Measurements from ENCODE around the gene DCTN5. TPM values are rescaled to one million over a fixed set of nuclear protein-coding genes. Genes with fewer than 3 reads are reported as not detected.

Gene DCTN5
- total RNA-seq, 2 donors from 2014 or later: 23.5 to 38.3 TPM

- no peaks in the 10 kb centered on the region for H3K9me3 ChIP-seq
- H3K4me1 ChIP-seq (ENCODE audit: control insufficient read depth in 1 of 2, low read depth in 2 of 2): peaks cover 3 to 8% of the 10 kb centered on the region in 2 donors
- H3K27ac ChIP-seq: no peak overlapping the region
- peaks cover 10% of the 10 kb centered on the region for H3K36me3 ChIP-seq
- DNase-seq (ENCODE audit: low spot score) (no peak), ATAC-seq (ENCODE audit: insufficient number of reproducible peaks, low FRiP score, low read depth) (no peak)
- peak overlapping the region; percentile 60 for H3K4me3 ChIP-seq
- no peaks in the 10 kb centered on the region for H3K27me3 ChIP-seq (replicated peaks; ENCODE audit: insufficient read depth)
- no peak for TF ChIP-seq CTCF (IDR thresholded peaks at IDR 0.05)
Measured at GRCh38 chr16:23694644-23695373, 53.5 kb downstream of the DCTN5 start.

- Histone ChIP-seq H3K9me3 (no peaks in the 10 kb centered on the region), H3K4me3 (no peak overlapping the region), H3K27me3 (replicated peaks; ENCODE audit: insufficient read depth) (no peaks in the 10 kb centered on the region), H3K4me1 (ENCODE audit: control insufficient read depth in 1 of 2, low read depth in 2 of 2) (peaks cover 3 to 8% of the 10 kb centered on the region in 2 donors), H3K36me3 (peaks cover under 1% of the 10 kb centered on the region), H3K27ac (no peak overlapping the region)
- no peak for TF ChIP-seq CTCF (IDR thresholded peaks at IDR 0.05)
- ATAC-seq (ENCODE audit: insufficient number of reproducible peaks, low FRiP score, low read depth) (no peak), DNase-seq (ENCODE audit: low spot score) (no peak)
Measured at GRCh38 chr16:23695756-23696155, 54.5 kb downstream of the DCTN5 start.

DNA sequence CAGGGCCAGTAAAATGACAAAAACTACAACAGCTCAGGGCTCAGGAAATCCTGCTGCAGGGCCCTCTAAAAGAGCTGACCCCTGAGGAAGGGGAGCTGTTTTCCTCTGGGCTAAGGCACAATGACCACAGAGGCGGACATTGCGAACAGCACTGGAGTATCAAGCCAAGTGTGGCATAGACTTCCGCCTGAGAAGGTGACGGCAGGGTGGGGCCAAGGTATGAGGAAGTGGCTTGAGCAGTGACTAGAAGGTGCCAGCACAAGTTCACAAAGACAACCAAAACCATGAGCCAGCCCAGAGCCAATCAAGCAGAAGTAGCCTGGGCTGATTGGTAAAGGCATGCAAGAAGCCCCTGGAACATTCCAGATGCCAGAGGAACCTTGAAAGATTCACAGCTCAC, 57.8 kb downstream of the DCTN5 start:
- Histone ChIP-seq H3K36me3 (no peaks in the 10 kb centered on the region), H3K27ac (no peak overlapping the region), H3K4me1 (ENCODE audit: control insufficient read depth in 1 of 2, low read depth in 2 of 2) (peaks cover 3 to 8% of the 10 kb centered on the region in 2 donors), H3K9me3 (no peaks in the 10 kb centered on the region), H3K4me3 (no peak overlapping the region), H3K27me3 (replicated peaks; ENCODE audit: insufficient read depth) (no peaks in the 10 kb centered on the region)
- DNase-seq (ENCODE audit: low spot score) (no peak), ATAC-seq (ENCODE audit: insufficient number of reproducible peaks, low FRiP score, low read depth) (no peak)
- no peak for TF ChIP-seq CTCF (IDR thresholded peaks at IDR 0.05)

- no peak overlapping the region for H3K4me3 ChIP-seq
- no peaks in the 10 kb centered on the region for H3K9me3 ChIP-seq
- no peaks in the 10 kb centered on the region for H3K4me1 ChIP-seq (ENCODE audit: control insufficient read depth in 1 of 2, low read depth in 2 of 2)
- no peaks in the 10 kb centered on the region for H3K36me3 ChIP-seq
- no peak for DNase-seq (ENCODE audit: low spot score)
- ATAC-seq (ENCODE audit: insufficient number of reproducible peaks, low FRiP score, low read depth): no peak
- no peaks in the 10 kb centered on the region for H3K27me3 ChIP-seq (replicated peaks; ENCODE audit: insufficient read depth)
- no peak overlapping the region for H3K27ac ChIP-seq
- no peak for TF ChIP-seq CTCF (IDR thresholded peaks at IDR 0.05)
Measured at GRCh38 chr16:23700093-23700492, 58.8 kb downstream of the DCTN5 start.

- Histone ChIP-seq H3K4me3 (no peak overlapping the region), H3K9me3 (no peaks in the 10 kb centered on the region), H3K27ac (no peak overlapping the region), H3K4me1 (ENCODE audit: control insufficient read depth in 1 of 2, low read depth in 2 of 2) (no peaks in the 10 kb centered on the region), H3K27me3 (replicated peaks; ENCODE audit: insufficient read depth) (no peaks in the 10 kb centered on the region), H3K36me3 (no peaks in the 10 kb centered on the region)
- DNase-seq (ENCODE audit: low spot score): no peak
- ATAC-seq (ENCODE audit: insufficient number of reproducible peaks, low FRiP score, low read depth): no peak
- no peak for TF ChIP-seq CTCF (IDR thresholded peaks at IDR 0.05)
Measured at GRCh38 chr16:23700509-23700908, 59.2 kb downstream of the DCTN5 start.
